ENCODE measurements around the gene OIT3. TPM values are rescaled to one million over a fixed set of nuclear protein-coding genes. Genes with fewer than 3 reads are reported as not detected.
"Not testable (repeated sequence)": the region's sequence is repeated elsewhere in the genome, so short reads cannot be mapped to it uniquely, and the experiment has no call there.

The OIT3 gene
- total RNA-seq, 1 donor from 2014 or later = under 0.01 TPM

DNA sequence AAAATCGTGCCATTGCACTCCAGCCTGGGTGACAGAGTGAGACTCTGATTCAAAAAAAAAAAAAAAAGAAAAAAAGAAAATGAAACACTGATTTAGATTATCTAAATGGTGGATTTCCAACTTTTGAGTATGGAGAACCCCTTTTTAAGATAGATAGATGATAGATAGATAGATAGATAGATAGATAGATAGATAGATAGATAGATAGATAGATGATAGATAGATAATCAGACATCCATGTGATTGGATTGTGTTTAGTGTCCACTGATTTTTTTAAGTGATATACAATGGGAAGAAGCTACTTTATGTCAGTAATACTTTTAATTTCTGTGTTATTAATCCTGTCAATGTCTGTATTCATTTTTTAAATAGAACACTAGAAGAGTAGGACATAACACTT, 6.0 kb downstream of the OIT3 start:
- DNase-seq (ENCODE audit: low read depth in 2 of 2) = no peak

DNA sequence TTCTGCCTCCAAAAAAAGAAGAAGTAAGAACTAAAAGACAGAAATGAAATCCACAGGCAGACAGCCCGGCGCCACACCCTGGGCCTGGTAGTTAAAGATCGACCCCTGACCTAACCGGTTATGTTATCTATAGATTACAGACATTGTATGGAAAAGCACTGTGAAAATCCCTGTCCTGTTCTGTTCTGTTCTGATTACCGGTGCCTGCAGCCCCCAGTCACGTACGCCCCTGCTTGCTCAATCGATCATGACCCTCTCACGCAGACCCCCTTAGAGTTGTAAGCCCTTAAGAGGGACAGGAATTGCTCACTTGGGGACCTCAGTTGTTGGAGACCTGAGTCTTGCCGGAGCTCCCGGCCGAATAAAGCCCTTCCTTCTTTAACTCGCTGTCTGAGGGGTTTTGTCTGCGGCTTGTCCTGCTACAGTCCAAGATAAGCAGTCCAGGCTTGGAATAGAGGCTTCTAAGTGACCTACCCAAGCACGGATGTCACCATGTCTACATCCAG, 10.5 kb downstream of the OIT3 start:
- not testable (repeated sequence) for DNase-seq (ENCODE audit: low read depth in 2 of 2)

DNA sequence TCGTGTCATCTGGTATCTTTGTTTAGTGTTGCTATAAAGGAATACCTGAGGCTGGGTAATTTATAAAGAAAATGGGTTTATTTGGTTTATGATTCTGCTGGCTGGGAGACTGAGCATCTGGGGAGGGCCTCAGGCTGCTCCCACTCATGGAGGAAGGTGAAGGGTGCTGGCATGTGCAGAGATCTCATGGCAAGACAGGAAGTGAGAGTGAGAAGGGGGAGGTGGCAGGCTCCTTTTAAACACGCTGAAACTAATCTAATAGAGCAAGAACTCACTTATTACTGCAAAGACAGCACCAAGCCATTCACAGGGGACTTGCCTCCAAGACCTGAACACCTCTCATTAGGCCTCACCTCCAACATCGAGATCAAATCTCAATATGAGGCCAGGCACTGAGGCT, 11.3 kb downstream of the OIT3 start:
- no peak for DNase-seq (ENCODE audit: low read depth in 2 of 2)

DNA sequence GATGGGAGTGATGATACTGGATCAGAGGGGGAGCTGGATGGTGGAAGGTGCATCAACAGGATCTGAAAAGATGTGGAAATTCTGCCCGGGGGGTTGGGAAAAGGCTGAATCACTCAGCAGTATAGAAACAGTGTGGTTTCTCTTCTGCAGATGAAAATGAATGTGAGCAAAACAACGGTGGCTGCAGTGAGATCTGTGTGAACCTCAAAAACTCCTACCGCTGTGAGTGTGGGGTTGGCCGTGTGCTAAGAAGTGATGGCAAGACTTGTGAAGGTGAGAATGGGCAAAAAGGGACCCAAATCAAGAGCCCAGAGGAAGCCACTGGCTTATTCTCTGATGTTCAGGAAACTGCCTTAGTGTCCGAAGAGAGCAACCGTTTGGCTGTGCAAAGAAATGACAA, 12.9 kb downstream of the OIT3 start:
- no peak for DNase-seq (ENCODE audit: low read depth in 2 of 2)

DNA sequence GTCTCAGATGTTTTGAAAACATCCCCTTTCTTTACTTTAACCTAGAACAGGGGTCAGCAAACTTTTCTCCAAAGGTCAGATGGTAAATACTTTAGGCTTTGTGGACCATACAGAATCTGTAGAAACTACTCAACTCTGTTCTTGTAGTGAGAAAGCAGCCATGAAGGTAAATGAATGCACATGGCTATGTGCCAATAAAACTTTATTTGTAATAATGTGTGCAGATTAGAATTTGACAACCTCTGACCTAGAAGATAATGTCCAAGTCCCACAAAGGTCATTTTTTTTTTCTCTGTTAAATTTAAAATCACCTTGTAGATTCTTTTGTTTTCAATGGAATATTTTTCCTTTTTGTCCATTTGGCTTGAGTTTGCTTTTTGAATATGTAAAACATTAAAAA, 17.2 kb downstream of the OIT3 start:
- no peak for DNase-seq (ENCODE audit: low read depth in 2 of 2)

DNA sequence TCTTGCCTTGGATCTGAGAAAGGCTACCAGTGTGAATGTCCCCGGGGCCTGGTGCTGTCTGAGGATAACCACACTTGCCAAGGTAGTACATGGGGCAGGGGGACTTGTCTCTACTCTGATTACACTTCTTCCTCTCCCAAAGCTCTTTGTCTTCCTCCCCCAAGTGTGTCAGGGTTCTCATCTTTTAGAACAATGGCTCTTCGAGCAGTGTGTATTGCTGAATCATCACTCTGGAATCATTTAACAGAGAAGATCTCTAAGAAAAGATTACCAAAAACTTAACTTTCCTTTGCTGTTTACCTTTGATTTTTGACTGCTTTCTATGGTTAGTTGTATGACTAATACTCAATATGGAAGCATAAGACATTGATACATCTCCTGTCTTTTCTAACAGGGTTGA, 18.2 kb downstream of the OIT3 start:
- DNase-seq (ENCODE audit: low read depth in 2 of 2) = no peak

DNA sequence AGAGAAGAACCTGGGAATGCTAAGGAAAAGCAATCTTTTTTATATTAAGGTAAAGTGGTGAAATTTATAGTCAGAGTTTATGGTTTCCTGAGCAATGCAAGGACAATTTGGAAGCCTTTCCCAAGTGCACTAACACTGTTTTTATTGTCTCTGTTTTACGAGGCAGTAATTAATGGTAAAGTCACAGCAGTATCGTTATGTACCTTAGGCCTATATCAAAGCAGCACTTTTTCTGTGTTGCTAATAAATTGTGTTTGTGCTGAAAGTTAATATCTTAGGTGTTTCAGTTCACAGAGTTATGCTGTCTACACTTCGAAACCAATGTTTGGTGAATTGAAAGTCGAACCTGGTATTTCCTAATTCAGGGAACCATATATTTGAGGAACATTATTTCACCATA, 19.2 kb downstream of the OIT3 start:
- no peak for DNase-seq (ENCODE audit: low read depth in 2 of 2)

DNA sequence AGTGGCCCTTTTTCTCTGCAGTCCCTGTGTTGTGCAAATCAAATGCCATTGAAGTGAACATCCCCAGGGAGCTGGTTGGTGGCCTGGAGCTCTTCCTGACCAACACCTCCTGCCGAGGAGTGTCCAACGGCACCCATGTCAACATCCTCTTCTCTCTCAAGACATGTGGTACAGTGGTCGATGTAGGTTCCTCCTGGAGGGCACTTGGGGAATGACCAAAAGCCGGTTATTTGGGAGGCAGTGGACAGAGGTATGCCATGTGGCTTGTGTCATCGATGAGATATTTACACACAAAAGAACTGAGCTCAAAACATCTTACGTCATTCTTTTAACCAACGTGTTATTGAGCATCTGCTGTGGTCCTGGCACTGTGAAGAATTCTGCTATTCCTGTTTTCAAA, 19.7 kb downstream of the OIT3 start:
- DNase-seq (ENCODE audit: low read depth in 2 of 2) = no peak

DNA sequence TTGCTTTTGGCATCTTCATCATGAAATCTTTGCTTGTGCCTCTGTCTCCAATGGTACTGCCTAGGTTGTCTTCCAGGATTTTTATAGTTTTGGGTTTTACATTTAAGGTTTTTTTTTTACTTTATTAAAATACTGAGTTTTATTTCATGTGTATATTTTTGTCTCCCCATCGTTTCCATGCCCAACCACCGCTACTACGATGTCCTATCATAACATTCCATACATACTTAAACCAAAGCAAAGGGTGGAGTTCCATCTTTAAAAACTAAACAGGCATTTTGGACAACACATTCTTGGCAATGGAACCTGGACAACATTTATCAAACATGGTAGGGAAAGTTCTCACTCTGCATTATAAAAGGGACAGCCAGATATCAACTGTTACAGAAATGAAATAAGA, 23.7 kb downstream of the OIT3 start:
- not testable (repeated sequence) for DNase-seq (ENCODE audit: low read depth in 2 of 2)

DNA sequence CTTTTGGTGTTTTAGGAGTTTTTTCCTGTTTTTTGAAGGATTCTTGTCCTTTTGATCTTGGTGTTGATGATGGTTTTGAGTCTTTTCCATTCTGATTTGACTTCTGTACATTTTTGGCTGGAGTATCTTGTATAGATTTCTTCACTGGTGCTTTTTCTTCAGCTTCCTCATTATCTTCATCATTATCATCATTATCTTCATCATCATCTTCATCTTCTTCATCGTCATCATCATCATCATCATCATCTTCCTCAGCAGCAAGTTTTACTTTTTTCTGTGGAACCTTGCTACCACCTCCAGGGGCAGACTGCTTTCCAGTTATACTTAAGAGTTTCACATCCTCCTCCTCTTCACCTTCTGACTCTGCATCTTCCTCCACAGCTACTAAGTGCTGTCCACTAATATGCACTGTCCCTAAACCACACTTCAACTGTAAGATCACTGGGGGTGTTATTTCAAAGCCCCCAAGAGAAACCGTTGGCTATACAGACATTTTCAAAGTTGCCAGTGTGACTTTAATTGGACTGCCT, 24.3 kb downstream of the OIT3 start:
- not testable (repeated sequence) for DNase-seq (ENCODE audit: low read depth in 2 of 2)

DNA sequence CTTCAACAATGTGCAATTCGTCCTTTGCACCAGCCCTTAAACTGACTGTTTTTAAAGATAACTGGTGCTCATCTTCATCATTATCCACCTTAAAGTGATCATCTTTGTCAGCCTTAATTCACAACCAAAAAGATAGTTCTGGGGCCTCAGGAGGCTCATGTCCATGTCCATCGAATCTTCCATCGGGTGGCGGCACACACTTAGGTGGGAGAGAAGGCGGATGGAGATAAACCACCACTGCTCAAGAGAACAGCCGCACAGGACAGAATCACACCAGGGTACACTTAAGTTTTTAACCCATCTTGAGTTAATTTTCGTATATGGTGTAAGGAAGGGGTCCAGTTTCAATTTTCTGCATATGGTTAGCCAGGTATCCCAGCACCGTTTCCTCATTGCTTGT, 24.8 kb downstream of the OIT3 start:
- DNase-seq (ENCODE audit: low read depth in 2 of 2) = no peak

DNA sequence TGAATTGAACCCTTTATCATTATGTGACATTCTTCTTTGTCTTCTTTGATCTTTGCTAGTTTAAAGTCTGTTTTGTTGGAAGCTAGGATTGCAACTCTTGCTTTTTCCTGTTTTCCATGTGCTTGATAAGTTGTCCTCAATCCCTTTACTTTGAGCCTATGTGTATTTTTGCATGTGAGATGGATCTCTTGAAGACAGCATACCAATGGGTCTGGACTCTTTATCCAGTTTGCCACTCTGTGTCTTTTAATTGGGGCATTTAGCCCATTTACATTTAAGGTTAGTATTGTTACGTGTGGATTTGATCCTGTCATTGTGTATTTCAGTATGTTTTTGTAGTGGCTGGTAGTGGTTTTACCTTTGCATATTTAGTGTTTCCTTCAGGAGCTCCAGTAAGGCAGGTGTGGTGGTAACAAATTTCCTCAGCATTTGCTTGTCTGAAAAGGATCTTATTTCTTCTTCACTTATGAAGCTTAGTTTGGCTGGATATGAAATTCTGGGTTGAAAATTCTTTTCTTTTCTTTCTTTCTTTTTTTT, 27.7 kb downstream of the OIT3 start:
- DNase-seq (ENCODE audit: low read depth in 2 of 2) = peak in 1 of 2 donors; percentile 12

DNA sequence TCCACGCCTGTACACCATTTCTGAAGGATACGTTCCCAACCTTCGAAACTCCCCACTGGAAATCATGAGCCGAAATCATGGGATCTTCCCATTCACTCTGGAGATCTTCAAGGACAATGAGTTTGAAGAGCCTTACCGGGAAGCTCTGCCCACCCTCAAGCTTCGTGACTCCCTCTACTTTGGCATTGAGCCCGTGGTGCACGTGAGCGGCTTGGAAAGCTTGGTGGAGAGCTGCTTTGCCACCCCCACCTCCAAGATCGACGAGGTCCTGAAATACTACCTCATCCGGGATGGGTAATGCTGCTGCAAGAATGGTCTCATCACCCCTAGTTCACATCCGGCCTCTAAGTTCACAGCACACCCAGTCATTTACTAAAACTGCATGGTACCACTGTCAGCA, 30.8 kb downstream of the OIT3 start:
- no peak for DNase-seq (ENCODE audit: low read depth in 2 of 2)

DNA sequence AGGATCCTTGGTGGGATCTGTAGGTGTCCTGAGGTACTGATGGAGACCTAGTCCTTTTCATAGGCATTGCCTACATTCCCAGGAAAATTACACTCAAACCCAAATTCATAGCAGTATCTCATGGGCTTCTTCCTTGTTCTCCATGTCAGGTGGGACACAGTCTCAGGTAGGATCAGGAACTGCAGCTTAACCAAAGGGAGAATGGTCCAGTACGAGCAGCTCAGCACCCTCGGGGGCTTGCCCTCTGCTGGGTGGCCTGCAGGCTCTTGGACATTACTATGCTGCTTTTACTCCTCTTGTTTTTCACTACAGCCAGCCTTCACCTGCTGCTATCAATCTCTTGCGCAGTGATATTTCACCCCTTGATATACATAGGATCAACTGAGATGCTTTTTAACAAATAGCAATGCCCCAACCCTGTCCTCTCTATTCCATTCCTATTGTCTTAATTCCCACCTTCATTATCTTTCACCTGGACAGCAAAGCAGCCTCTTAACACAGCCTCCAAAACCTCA, 32.5 kb downstream of the OIT3 start:
- no peak for DNase-seq (ENCODE audit: low read depth in 2 of 2)

DNA sequence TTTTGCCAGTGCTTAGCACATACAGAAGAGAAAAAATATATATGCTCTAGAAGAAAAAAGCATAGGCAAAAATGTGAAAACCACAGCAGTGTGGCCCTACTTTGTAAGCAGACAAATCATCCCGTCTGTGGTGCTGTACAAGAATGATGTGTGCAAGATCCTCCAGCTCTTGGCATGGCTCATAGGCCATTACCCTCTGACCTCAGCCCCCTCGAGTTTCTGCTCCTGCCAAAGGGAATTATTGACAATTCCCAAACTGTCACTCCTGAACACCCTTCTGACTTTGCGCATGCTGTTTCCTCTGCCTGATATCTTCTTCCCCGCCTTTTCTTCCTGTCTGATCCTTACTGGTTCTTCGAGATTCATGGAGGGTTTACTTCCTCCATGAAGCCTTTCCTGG, 33.9 kb downstream of the OIT3 start:
- no peak for DNase-seq (ENCODE audit: low read depth in 2 of 2)

DNA sequence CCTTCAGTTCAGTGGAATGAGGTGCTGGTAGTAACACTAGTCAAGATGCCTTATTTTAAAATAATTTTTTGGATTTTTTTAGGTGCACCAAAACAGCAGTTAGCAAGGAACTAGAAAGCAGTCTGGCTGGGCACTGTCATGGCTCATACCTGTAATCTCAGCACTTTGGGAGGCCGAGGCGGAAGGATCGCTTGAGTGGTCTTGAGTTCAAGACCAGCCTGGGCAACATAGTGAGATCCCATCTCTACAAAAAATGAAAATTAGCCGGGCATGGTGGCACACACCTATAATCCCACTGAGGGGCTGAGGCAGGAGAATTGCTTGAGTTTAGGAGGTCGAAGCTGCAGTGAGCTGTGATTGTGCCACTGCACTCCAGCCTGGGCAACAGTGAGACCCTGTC, 35.3 kb downstream of the OIT3 start:
- no peak for DNase-seq (ENCODE audit: low read depth in 2 of 2)

DNA sequence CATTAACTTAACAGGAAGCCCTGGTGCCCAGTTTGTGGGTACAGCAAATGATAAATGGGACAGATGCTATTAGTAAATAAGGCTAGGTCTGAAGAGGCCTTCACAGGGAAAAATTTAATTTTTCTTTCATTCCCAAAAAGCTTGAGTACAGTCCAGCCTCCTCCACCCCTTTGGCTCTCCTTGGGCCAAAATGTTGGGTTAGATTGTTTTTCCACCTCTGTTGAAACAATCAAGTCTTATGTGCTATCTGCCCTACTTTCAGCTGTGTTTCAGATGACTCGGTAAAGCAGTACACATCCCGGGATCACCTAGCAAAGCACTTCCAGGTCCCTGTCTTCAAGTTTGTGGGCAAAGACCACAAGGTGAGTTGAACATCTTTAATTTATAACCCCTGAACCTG, 36.7 kb downstream of the OIT3 start:
- no peak for DNase-seq (ENCODE audit: low read depth in 2 of 2)

DNA sequence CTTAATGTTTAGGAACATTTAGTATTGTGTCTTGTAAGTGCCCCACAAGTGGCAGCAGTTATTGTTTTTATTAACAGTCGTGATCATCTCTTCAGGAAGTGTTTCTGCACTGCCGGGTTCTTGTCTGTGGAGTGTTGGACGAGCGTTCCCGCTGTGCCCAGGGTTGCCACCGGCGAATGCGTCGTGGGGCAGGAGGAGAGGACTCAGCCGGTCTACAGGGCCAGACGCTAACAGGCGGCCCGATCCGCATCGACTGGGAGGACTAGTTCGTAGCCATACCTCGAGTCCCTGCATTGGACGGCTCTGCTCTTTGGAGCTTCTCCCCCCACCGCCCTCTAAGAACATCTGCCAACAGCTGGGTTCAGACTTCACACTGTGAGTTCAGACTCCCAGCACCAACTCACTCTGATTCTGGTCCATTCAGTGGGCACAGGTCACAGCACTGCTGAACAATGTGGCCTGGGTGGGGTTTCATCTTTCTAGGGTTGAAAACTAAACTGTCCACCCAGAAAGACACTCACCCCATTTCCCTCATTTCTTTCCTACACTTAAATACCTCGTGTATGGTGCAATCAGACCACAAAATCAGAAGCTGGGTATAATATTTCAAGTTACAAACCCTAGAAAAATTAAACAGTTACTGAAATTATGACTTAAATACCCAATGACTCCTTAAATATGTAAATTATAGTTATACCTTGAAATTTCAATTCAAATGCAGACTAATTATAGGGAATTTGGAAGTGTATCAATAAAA, 38.9 kb downstream of the OIT3 start:
- DNase-seq (ENCODE audit: low read depth in 2 of 2) = no peak

DNA sequence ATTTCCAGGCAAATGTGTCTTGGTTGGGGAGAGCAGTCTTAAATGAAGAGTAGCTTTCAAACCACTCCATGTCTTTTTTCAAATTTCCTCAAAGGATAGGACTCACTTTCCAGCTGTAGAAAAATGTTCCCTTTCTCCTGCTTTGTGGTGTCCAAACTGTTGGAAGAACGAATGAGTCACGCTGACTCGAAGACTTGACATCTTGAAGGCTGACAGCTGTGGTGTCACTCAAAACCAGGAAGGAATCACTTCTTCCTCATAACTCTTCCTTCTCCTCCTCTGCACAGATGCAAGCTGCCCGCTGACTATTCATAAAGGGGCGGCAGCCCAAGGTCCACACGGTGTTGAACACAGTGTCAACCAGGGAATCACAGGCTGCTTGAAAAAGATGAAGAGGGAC, 41.8 kb downstream of the OIT3 start:
- DNase-seq (ENCODE audit: low read depth in 2 of 2) = no peak

DNA sequence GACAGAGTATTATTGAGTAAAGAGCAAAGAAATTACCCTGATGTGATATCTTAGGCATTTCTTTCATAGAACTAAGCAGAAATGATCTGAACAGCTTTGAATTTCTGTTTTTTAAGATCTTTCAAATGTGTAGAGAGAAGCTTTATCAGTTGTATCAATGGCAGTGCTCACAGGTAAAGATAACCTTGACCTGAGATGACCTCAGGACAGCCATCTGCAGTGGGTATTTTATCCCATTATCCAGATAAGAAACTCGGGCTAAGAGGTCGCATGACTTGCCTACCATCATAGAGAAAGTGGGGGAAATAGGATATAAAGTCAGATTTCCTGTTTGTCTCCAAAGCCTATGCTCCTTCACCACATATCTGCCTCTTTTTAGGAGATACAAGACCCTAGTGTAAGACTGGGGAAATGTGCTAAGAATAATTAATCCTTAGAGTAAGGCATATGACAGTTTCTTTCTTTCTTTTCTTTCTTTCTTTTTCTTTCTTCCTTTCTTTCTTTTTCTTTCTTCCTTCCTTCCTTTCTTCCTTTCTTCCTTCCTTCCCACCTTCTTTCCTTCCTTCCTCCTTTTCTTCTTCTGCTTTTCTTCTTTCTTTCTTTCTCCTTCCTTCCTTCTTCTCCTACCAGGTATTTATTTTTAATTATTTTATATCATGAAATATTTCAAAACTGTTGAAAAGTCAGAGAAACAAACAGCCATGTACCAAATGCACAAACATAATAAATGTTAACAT, 50.1 kb downstream of the OIT3 start:
- no peak for DNase-seq (ENCODE audit: low read depth in 2 of 2)

DNA sequence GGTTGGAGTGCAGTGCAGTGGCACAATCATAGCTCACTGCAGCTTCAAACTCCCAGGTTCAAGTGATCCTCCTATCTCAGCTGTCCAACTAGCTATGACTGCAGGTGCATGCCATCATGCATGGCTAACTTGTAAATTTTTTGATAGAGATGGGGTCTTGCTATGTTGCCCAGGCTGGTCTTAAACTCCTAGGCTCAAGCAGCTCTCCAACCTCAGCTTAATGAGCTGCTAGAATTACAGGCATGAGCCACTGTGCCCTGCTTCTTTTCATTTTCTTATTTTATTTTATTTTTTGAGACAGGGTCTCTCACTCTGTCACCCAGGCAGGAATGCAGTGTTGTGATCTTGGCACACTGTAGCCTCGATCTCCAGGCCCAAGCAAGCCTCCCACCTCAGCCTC, 53.4 kb downstream of the OIT3 start:
- no peak for DNase-seq (ENCODE audit: low read depth in 2 of 2)

DNA sequence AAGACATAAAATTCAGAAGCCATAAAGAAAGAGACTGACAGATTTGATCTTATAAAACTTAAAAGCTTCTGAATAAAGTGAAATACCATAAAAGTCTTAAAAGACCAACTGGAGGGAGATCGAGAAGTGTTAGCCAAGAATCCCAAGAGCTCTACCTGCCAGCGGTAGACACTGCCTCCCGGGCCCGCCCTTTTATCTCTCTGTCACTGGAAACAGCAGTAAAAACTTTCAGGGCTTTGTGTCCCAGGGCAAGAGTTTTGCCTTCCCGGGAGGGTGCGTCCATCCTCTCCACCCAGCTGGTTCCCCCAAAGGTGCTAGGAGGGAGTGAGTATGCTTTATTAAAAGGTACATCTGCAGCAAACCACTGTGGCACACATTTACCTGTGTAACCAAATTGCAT, 55.2 kb downstream of the OIT3 start:
- DNase-seq (ENCODE audit: low read depth in 2 of 2) = no peak

All from dermis microvascular lymphatic vessel endothelial cell (primary cell).